ENCODE data around the gene CDH13. TPM values are rescaled to one million over a fixed set of nuclear protein-coding genes. Genes with fewer than 3 reads are reported as not detected.

CDH13 gene
- total RNA-seq, 2 experiments from 2014 or later = not detected

GRCh38 chr16:83116274-83116892 is 489.6 kb downstream of the CDH13 start:
- no peak overlapping the region for H2AFZ ChIP-seq (ENCODE audit: low read length)
- ChIA-PET CTCF (ENCODE audit: unreplicated experiment) (no interaction called here), POLR2A (interaction anchor here (0.7 kb wide), 1 partner anchor 12 kb away, joined by 3 read pairs; no protein-coding TSS in a partner anchor)
- no TSS peak for BruUV-seq (replicated peaks)
- H3K79me2 ChIP-seq (ENCODE audit: insufficient read depth, low read depth, low read length) = no peaks in the 10 kb centered on the region
- H3K4me2 ChIP-seq (ENCODE audit: low read length) = no peak overlapping the region
- TF ChIP-seq EZH2phosphoT487 (IDR thresholded peaks at IDR 0.05; ENCODE audit: borderline replicate concordance, low read depth, low read length) = no peak
- peak; percentile 40; the same call in 1 of the 2 replicates for TF ChIP-seq CTCF (conservative IDR thresholded peaks at IDR 0.05; ENCODE audit: low read length)
- DNase-seq (ENCODE audit: low spot score) = no peak
- no peaks in the 10 kb centered on the region for H4K20me1 ChIP-seq (ENCODE audit: insufficient read depth, low read length)
- intact Hi-C loops (cut with micrococcal nuclease; ENCODE audit: unreplicated experiment) = loop anchor here (10.0 kb wide), 1 partner anchor 328 kb away; no protein-coding TSS in a partner anchor
- no peak overlapping the region for H3K27ac ChIP-seq (ENCODE audit: low read depth, low read length, poor library complexity, severe bottlenecking)
- no peak overlapping the region for H3K4me3 ChIP-seq (ENCODE audit: low read depth, low read length, poor library complexity, severe bottlenecking)
- H3K36me3 ChIP-seq (ENCODE audit: insufficient read depth, low read length) = no peaks in the 10 kb centered on the region
- no peaks in the 10 kb centered on the region for H3K9me2 ChIP-seq (ENCODE audit: insufficient read depth, low read length)
- no peaks in the 10 kb centered on the region for H3K9me3 ChIP-seq (ENCODE audit: low read length)
- peaks cover 36% of the 10 kb centered on the region for H3K4me1 ChIP-seq (ENCODE audit: insufficient read depth, low read length, poor library complexity, severe bottlenecking)

- Histone ChIP-seq H2AFZ (ENCODE audit: low read length) (no peak overlapping the region), H3K27ac (ENCODE audit: low read depth, low read length, poor library complexity, severe bottlenecking) (no peak overlapping the region), H3K4me1 (ENCODE audit: insufficient read depth, low read length, poor library complexity, severe bottlenecking) (peaks cover 27% of the 10 kb centered on the region), H3K4me3 (ENCODE audit: low read depth, low read length, poor library complexity, severe bottlenecking) (no peak overlapping the region), H3K4me2 (ENCODE audit: low read length) (no peak overlapping the region), H3K9me2 (ENCODE audit: insufficient read depth, low read length) (no peaks in the 10 kb centered on the region), H3K36me3 (ENCODE audit: insufficient read depth, low read length) (no peaks in the 10 kb centered on the region), H4K20me1 (ENCODE audit: insufficient read depth, low read length) (no peaks in the 10 kb centered on the region), H3K79me2 (ENCODE audit: insufficient read depth, low read depth, low read length) (no peaks in the 10 kb centered on the region), H3K9me3 (ENCODE audit: low read length) (no peaks in the 10 kb centered on the region)
- CTCF ChIA-PET (ENCODE audit: unreplicated experiment) = no interaction called here
- no TSS peak for BruUV-seq (replicated peaks)
- intact Hi-C loops (cut with micrococcal nuclease; ENCODE audit: unreplicated experiment) = loop anchor here (10.0 kb wide), 1 partner anchor 327 kb away; no protein-coding TSS in a partner anchor
- POLR2A ChIA-PET = interaction anchor here (0.6 kb wide), 1 partner anchor 98 kb away, joined by 3 read pairs; no protein-coding TSS in a partner anchor
- no peak for DNase-seq (ENCODE audit: low spot score)
- TF ChIP-seq EZH2phosphoT487 (IDR thresholded peaks at IDR 0.05; ENCODE audit: borderline replicate concordance, low read depth, low read length) (no peak), CTCF (conservative IDR thresholded peaks at IDR 0.05; ENCODE audit: low read length) (no peak)
Observed at GRCh38 chr16:83117810-83118209, 491.0 kb downstream of the CDH13 start.

GRCh38 chr16:83118365-83118764 is 491.6 kb downstream of the CDH13 start:
- Histone ChIP-seq H3K4me2 (ENCODE audit: low read length) (no peak overlapping the region), H3K36me3 (ENCODE audit: insufficient read depth, low read length) (no peaks in the 10 kb centered on the region), H3K4me1 (ENCODE audit: insufficient read depth, low read length, poor library complexity, severe bottlenecking) (peaks cover 27% of the 10 kb centered on the region), H3K9me3 (ENCODE audit: low read length) (no peaks in the 10 kb centered on the region), H4K20me1 (ENCODE audit: insufficient read depth, low read length) (no peaks in the 10 kb centered on the region), H3K27ac (ENCODE audit: low read depth, low read length, poor library complexity, severe bottlenecking) (no peak overlapping the region), H3K4me3 (ENCODE audit: low read depth, low read length, poor library complexity, severe bottlenecking) (no peak overlapping the region), H3K9me2 (ENCODE audit: insufficient read depth, low read length) (no peaks in the 10 kb centered on the region), H2AFZ (ENCODE audit: low read length) (peak overlapping the region; percentile 34; the same call in 1 of the 2 replicates), H3K79me2 (ENCODE audit: insufficient read depth, low read depth, low read length) (no peaks in the 10 kb centered on the region)
- peak; percentile 42 for DNase-seq (ENCODE audit: low spot score)
- TF ChIP-seq EZH2phosphoT487 (IDR thresholded peaks at IDR 0.05; ENCODE audit: borderline replicate concordance, low read depth, low read length) (no peak), CTCF (conservative IDR thresholded peaks at IDR 0.05; ENCODE audit: low read length) (no peak)
- ChIA-PET POLR2A (interaction anchor here (0.6 kb wide), 1 partner anchor 98 kb away, joined by 3 read pairs; no protein-coding TSS in a partner anchor), CTCF (ENCODE audit: unreplicated experiment) (no interaction called here)
- BruUV-seq (replicated peaks) = no TSS peak
- intact Hi-C loops (cut with micrococcal nuclease; ENCODE audit: unreplicated experiment) = loop anchor here (10.0 kb wide), 1 partner anchor 326 kb away; no protein-coding TSS in a partner anchor

Measured in OCI-LY7 (cell line).